OCI-LY1 (cell line): ENCODE measurements around the gene PSME2.
A peak's percentile ranks its signal among the peaks of the same experiment; 100 is the strongest.

Experiments used
- H2AFZ ChIP-seq: fragments of 200-600 bp; sonication (generic), shearing (Covaris generic); 2 replicates; pipeline ENCODE4 v1.6.0; 2014; ENCODE audit warnings: antibody characterized with exemption, mild to moderate bottlenecking, low read length
- H3F3A ChIP-seq: fragments of 200-600 bp; sonication (generic), shearing (Covaris generic); 2 replicates; pipeline ENCODE4 v1.6.0; 2014; ENCODE audit warnings: mild to moderate bottlenecking, antibody characterized with exemption, low read length, moderate library complexity; ENCODE audit not compliant: insufficient read depth
- H3K27ac ChIP-seq: fragments of 200-600 bp; sonication (generic); 2 replicates; pipeline ENCODE4 v1.5.1; 2014; ENCODE audit warnings: low read length, mixed run types, mild to moderate bottlenecking, low read depth; ENCODE audit not compliant: poor library complexity, severe bottlenecking
- H3K27me3 ChIP-seq: fragments of 200-600 bp; sonication (generic); 2 replicates; pipeline ENCODE4 v1.6.0; 2014; ENCODE audit warnings: antibody characterized with exemption, mild to moderate bottlenecking, low read length, moderate library complexity; ENCODE audit not compliant: insufficient read depth
- H3K36me3 ChIP-seq: fragments of 200-600 bp; sonication (generic); 2 replicates; pipeline ENCODE4 v1.6.1; 2014; ENCODE audit warnings: mild to moderate bottlenecking, antibody characterized with exemption, low read length, moderate library complexity, mixed read lengths; ENCODE audit not compliant: insufficient read depth
- H3K4me1 ChIP-seq: fragments of 200-600 bp; sonication (generic); 2 replicates; pipeline ENCODE4 v1.5.1; 2014; ENCODE audit warnings: mild to moderate bottlenecking, low read length, moderate library complexity; ENCODE audit not compliant: insufficient read depth, severe bottlenecking
- H3K4me2 ChIP-seq: fragments of 200-600 bp; sonication (generic), shearing (Covaris generic); 2 replicates; pipeline ENCODE4 v1.6.1; 2014; ENCODE audit warnings: low read length
- H3K4me3 ChIP-seq: fragments of 200-600 bp; sonication (generic); 2 replicates; pipeline ENCODE4 v1.5.1; 2014; ENCODE audit warnings: low read length, low read depth, mild to moderate bottlenecking, mixed read lengths; ENCODE audit not compliant: poor library complexity, severe bottlenecking
- H3K79me2 ChIP-seq: fragments of 200-600 bp; shearing (Covaris generic); 2 replicates; pipeline ENCODE4 v1.6.1; 2016; ENCODE audit warnings: mixed run types, low read length, mixed read lengths; ENCODE audit not compliant: insufficient read depth
- H3K9ac ChIP-seq: fragments of 200-600 bp; sonication (generic), shearing (Covaris generic); 2 replicates; pipeline ENCODE4 v1.6.1; 2014; ENCODE audit warnings: mild to moderate bottlenecking, low read length, mixed read lengths
- H3K9me2 ChIP-seq: fragments of 200-600 bp; sonication (generic), shearing (Covaris generic); 2 replicates; pipeline ENCODE4 v1.6.1; 2014; ENCODE audit warnings: low read depth, mild to moderate bottlenecking, low read length, mixed read lengths
- H3K9me3 ChIP-seq: fragments of 200-600 bp; shearing (Covaris generic); 2 replicates; pipeline ENCODE4 v1.6.1; 2014; ENCODE audit warnings: low read length, mixed read lengths
- H4K20me1 ChIP-seq: fragments of 200-600 bp; sonication (generic), shearing (Covaris generic); 2 replicates; pipeline ENCODE4 v1.6.0; 2016; ENCODE audit warnings: mild to moderate bottlenecking, low read length; ENCODE audit not compliant: insufficient read depth
- CTCF ChIP-seq: fragments of 200-600 bp; sonication (generic), shearing (Covaris generic); IDR thresholded peaks from 2 replicates; pipeline ENCODE4 v1.5.1; 2017; ENCODE audit warnings: mild to moderate bottlenecking, antibody characterized with exemption, low read length, moderate library complexity, mixed read lengths
- EZH2 ChIP-seq: fragments of 200-600 bp; sonication (generic), shearing (Covaris generic); IDR thresholded peaks from 2 replicates; pipeline ENCODE4 v1.8.0; 2017; ENCODE audit warnings: borderline replicate concordance, mixed run types, mild to moderate bottlenecking, antibody characterized with exemption, low read length, moderate library complexity, mixed read lengths

The PSME2 gene

DNA sequence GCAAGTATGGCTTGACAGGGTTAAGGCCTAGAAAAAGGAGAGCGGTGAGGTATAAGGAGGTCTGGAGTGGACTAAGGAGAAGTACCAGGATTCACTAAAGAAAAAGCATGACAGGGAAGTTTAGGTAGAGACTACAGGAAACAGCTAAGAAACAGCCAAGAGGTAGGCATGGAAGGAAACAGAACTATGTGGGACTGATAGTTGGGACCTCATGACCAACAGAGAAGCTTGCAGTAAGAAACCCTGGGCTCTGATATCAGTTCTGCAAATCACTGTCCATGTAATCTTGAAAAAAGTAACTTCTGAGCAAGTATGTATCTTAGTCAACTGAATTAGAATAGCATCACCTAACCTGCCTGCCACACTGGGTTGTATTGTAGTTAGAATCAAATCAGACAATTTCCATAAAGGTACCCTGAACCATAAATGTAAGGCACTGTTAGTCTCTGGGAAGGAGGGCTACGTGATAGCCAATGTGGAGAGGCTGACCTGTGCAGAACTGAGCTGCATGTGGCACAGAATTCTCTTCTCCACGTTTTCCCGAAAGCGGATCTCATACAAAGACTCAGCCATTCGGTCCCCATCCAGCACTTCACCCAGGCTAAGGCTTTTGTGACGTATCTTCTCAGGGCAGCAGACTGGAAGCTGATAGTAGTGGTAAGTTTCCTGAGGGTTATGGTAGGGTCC lies 47.9 kb upstream of the PSME2 start:
- Histone ChIP-seq H3K9me3 (0 out of 2 replicates have a peak, but pooled peaks cover 3% of the 10 kb centered on the region), H3K79me2 (no peaks in the 10 kb centered on the region), H3K9me2 (no peaks in the 10 kb centered on the region), H3K36me3 (peaks cover 29% of the 10 kb centered on the region), H3K4me3 (peak overlapping the region; percentile 89), H3K4me1 (peaks cover 32% of the 10 kb centered on the region), H4K20me1 (no peaks in the 10 kb centered on the region), H2AFZ (no peak overlapping the region), H3F3A (no peaks in the 10 kb centered on the region), H3K9ac (peak overlapping the region; percentile 96; the same call in 1 of the 2 replicates), H3K27ac (peak overlapping the region; percentile 92), H3K4me2 (peak overlapping the region; percentile 97), H3K27me3 (no peaks in the 10 kb centered on the region)
- TF ChIP-seq CTCF (no peak), EZH2 (no peak)

DNA sequence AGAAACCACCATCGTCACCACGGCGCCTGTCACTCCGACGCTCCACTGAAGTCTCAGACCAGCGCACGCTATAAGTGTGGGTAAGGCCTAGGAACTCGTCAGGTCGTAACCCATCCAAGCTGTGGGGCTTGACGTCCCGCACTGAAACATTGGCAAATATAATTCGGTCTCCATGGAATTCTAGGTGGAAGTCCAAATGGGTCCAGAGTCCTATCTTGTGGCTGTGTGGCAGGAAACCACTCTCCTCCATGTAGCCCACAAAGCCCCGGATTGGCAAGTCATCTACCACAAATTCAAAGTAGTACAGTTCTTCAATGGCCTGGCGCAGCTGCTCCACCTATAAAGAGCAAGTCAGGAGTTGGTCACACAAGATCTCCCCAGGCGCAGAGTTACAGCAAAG lies 46.5 kb upstream of the PSME2 start:
- Histone ChIP-seq H3K79me2 (no peaks in the 10 kb centered on the region), H3F3A (no peaks in the 10 kb centered on the region), H3K27me3 (no peaks in the 10 kb centered on the region), H4K20me1 (no peaks in the 10 kb centered on the region), H3K4me1 (peaks cover 39% of the 10 kb centered on the region), H3K9ac (no peak overlapping the region), H3K4me3 (no peak overlapping the region), H3K9me2 (no peaks in the 10 kb centered on the region), H2AFZ (no peak overlapping the region), H3K36me3 (peaks cover 18% of the 10 kb centered on the region), H3K27ac (no peak overlapping the region), H3K9me3 (no peaks in the 10 kb centered on the region), H3K4me2 (no peak overlapping the region)
- TF ChIP-seq EZH2: no peak
- no peak for TF ChIP-seq CTCF

GRCh38 chr14:24190416-24190815 lies 44.0 kb upstream of the PSME2 start:
- TF ChIP-seq EZH2 (no peak), CTCF (no peak)
- Histone ChIP-seq H3F3A (no peaks in the 10 kb centered on the region), H3K4me3 (no peak overlapping the region), H3K36me3 (peaks cover 38% of the 10 kb centered on the region), H3K9ac (no peak overlapping the region), H3K4me2 (no peak overlapping the region), H4K20me1 (no peaks in the 10 kb centered on the region), H3K27me3 (no peaks in the 10 kb centered on the region), H3K9me3 (no peaks in the 10 kb centered on the region), H3K27ac (no peak overlapping the region), H3K79me2 (no peaks in the 10 kb centered on the region), H3K9me2 (no peaks in the 10 kb centered on the region), H3K4me1 (peaks cover 29% of the 10 kb centered on the region), H2AFZ (no peak overlapping the region)
